HuH-7 (cell line): ENCODE data around the gene APOM.

Source experiments
- DNase-seq: peaks from one replicate; pipeline ENCODE4 v3.0.0; 2011; ENCODE audit warnings: low spot score

APOM gene

DNA sequence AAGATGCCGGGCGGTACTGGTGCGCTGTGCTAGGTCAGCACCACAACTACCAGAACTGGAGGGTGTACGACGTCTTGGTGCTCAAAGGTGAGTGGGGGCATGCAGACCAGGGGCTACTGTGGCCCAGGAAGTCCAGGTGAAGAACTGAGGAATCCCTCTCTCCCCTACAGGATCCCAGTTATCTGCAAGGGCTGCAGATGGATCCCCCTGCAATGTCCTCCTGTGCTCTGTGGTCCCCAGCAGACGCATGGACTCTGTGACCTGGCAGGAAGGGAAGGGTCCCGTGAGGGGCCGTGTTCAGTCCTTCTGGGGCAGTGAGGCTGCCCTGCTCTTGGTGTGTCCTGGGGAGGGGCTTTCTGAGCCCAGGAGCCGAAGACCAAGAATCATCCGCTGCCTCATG lies 52.0 kb downstream of the APOM start:
- DNase-seq: no peak
